ENCODE results near the gene CAPN13. TPM values are rescaled to one million over a fixed set of nuclear protein-coding genes. Genes with fewer than 3 reads are reported as not detected.

CAPN13 gene
- total RNA-seq, 1 experiment from 2014 or later, result not detected

DNA sequence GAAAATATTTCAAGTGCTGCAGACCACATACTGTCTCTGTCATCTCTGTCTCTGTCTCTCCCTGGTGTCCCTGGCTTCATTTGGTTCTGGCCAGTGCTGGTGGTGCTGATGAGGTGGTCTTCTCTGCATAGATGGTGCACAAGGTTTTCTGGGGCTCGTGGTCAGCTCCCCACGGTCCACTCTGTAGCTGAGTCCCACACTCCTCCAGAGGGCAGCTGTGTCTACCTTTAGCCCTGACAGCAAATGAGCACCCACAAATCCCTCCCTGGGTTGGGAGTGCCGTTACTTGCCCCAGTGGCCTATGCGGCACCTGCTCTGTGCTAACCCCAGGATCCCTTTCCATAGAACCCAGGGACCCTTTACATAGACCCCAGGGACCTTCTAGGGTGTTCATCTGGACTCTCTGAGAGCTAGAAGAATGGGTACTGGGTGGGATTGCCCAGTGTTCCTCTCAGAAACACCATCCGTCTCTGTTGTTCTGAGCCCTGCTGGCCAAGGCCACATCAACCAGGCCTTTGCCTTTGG is 129.3 kb downstream of the CAPN13 start:
- no peak for DNase-seq (ENCODE audit: low read depth)
- in situ Hi-C loops (cut with HindIII; ENCODE audit: low pct_unique_long_range_greater_than_20kb, low sequenced_read_pairs), result no loop called here

GRCh38 chr2:30677231-30677630 is 130.0 kb downstream of the CAPN13 start:
- in situ Hi-C loops (cut with HindIII; ENCODE audit: low pct_unique_long_range_greater_than_20kb, low sequenced_read_pairs), result no loop called here

GRCh38 chr2:30675758-30676157 is 131.5 kb downstream of the CAPN13 start:
- in situ Hi-C loops (cut with HindIII; ENCODE audit: low pct_unique_long_range_greater_than_20kb, low sequenced_read_pairs), result no loop called here
- DNase-seq (ENCODE audit: low read depth), result no peak

More at GRCh38 chr2:30677231-30677630, 130.0 kb downstream of the CAPN13 start:
- DNase-seq (ENCODE audit: low read depth), result no peak

GRCh38 chr2:30673127-30673526 is 134.1 kb downstream of the CAPN13 start:
- in situ Hi-C loops (cut with HindIII; ENCODE audit: low pct_unique_long_range_greater_than_20kb, low sequenced_read_pairs), result no loop called here
- DNase-seq (ENCODE audit: low read depth), result no peak

Measured in Caki2 (cell line).